SIG-M5 treated with dmso at 0.1 percent for 504 hours (cell line): ENCODE data around the gene RHOD.

Experiments
- DNase-seq: peaks from one replicate; lab custom pipeline; 2025; ENCODE audit not compliant: unreplicated experiment; lab: John Stamatoyannopoulos, UW

RHOD gene

GRCh38 chr11:67031791-67032561, 24.7 kb upstream of the RHOD start:
- peak; percentile 30 for DNase-seq

- DNase-seq, result no peak
Observed at GRCh38 chr11:67032830-67033551, 23.7 kb upstream of the RHOD start.

GRCh38 chr11:67033661-67034166, 22.9 kb upstream of the RHOD start:
- DNase-seq, result peak; percentile 58

GRCh38 chr11:67034350-67034749, 22.3 kb upstream of the RHOD start:
- no peak for DNase-seq

- DNase-seq, result no peak
Observed at GRCh38 chr11:67040147-67040546, 16.5 kb upstream of the RHOD start.

- no peak for DNase-seq
Observed at GRCh38 chr11:67041602-67042001, 15.0 kb upstream of the RHOD start.

GRCh38 chr11:67043572-67044349, 12.9 kb upstream of the RHOD start:
- DNase-seq, result no peak

- DNase-seq, result no peak
Observed at GRCh38 chr11:67044496-67044895, 12.2 kb upstream of the RHOD start.

GRCh38 chr11:67045314-67045713, 11.3 kb upstream of the RHOD start:
- peak; percentile 32 for DNase-seq

- DNase-seq, result no peak
Observed at GRCh38 chr11:67048515-67049130, 8.0 kb upstream of the RHOD start.

- DNase-seq, result no peak
Observed at GRCh38 chr11:67050139-67050538, 6.5 kb upstream of the RHOD start.

- no peak for DNase-seq
Observed at GRCh38 chr11:67051180-67051893, 5.3 kb upstream of the RHOD start.

GRCh38 chr11:67051945-67052488, 4.6 kb upstream of the RHOD start:
- DNase-seq, result no peak

- DNase-seq, result no peak
Observed at GRCh38 chr11:67052891-67053290, 3.8 kb upstream of the RHOD start.

- peak; percentile 43 for DNase-seq
Observed at GRCh38 chr11:67053896-67054329, 2.7 kb upstream of the RHOD start.

- DNase-seq, result no peak
Observed at GRCh38 chr11:67054346-67054835, 2.3 kb upstream of the RHOD start.

GRCh38 chr11:67054836-67055523, 1.7 kb upstream of the RHOD start:
- DNase-seq, result peak; percentile 88

- DNase-seq, result no peak
Observed at GRCh38 chr11:67055812-67056211, 835 bp upstream of the RHOD start.

- DNase-seq, result no peak
Observed at GRCh38 chr11:67057205-67057672, 592 bp downstream of the RHOD start.
